Ascending aorta (tissue), 2 donors: ENCODE results near the gene SART1. TPM values are rescaled to one million over a fixed set of nuclear protein-coding genes. Genes with fewer than 3 reads are reported as not detected.

Experiments used
- DNase-seq, 2 donors: peaks; one replicate each; pipeline ENCODE4 v3.0.0-alpha.2; 2019; ENCODE audit warnings: low spot score in 2 of 2
- H3K27ac ChIP-seq, 2 donors: fragments of 200-600 bp; sonication (generic); one replicate each; pipeline ENCODE4 v1.5.1; 2016 to 2017; ENCODE audit warnings: mild to moderate bottlenecking in 1 of 2
- H3K27me3 ChIP-seq: fragments of 200-600 bp; sonication (generic); one replicate; pipeline ENCODE4 v1.5.1; 2017
- H3K36me3 ChIP-seq, 2 donors: fragments of 200-600 bp; sonication (generic); one replicate each; pipeline ENCODE4 v1.5.1; 2016
- H3K4me1 ChIP-seq, 2 donors: fragments of 200-600 bp; sonication (generic); one replicate each; pipeline ENCODE4 v1.5.1; 2016 to 2017; ENCODE audit warnings: mild to moderate bottlenecking in 1 of 2
- H3K4me3 ChIP-seq, 2 donors: fragments of 200-600 bp; sonication (generic); one replicate each; pipeline ENCODE4 v1.5.1; 2016 to 2017; ENCODE audit warnings: mild to moderate bottlenecking in 1 of 2
- H3K9me3 ChIP-seq, 2 donors: fragments of 200-600 bp; sonication (generic); one replicate each; pipeline ENCODE4 v1.5.1; 2016
- intact Hi-C: fragments of 100-400 bp; cut with DNase I; formaldehyde crosslinking; loops from one replicate; pipeline ENCODE4 v1.15.1; 2023
- total RNA-seq: library from RNA; depleted of rRNA; stranded (reverse); fragments of >200 nt; gene quantifications from one replicate; pipeline ENCODE4 v1.1.0, GENCODE V29; 2016
- TF ChIP-seq, protein P1 (sequence below), 3 experiments: fragments of 200-600 bp in 2 of 3; fragments of 450-650 bp in 1 of 3; sonication (generic) in 2 of 3; IDR thresholded peaks; one replicate each; pipeline ENCODE4 v1.5.1; 2016 to 2019; ENCODE audit warnings: antibody characterized with exemption in 3 of 3, mild to moderate bottlenecking in 1 of 3, moderate library complexity in 1 of 3

The SART1 gene
- total RNA-seq, 1 donor from 2014 or later, result 28.4 TPM

DNA sequence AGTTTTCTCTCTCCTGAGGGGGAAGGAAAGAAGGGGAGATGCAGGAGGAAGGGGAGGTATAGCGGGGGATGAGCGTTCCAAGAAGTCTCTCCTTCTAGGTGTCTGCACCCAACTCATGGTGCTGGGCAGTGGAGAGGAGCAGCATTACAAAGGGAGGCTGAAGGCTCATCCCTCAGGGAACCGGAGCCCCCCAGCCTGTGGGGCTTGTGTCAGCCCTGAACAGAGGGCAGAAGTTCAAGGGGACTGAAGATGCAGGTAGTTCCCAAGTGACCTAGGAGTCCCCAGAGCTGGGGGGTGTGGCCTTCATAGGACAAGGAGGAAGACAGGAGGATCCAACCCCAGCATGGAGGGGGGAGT lies 44.5 kb upstream of the SART1 start:
- intact Hi-C loops, result loop anchor here (5.0 kb wide), 1 partner anchor 255 kb away; the partner anchor contains the start of gene RELA
- TF ChIP-seq, protein P1, sequence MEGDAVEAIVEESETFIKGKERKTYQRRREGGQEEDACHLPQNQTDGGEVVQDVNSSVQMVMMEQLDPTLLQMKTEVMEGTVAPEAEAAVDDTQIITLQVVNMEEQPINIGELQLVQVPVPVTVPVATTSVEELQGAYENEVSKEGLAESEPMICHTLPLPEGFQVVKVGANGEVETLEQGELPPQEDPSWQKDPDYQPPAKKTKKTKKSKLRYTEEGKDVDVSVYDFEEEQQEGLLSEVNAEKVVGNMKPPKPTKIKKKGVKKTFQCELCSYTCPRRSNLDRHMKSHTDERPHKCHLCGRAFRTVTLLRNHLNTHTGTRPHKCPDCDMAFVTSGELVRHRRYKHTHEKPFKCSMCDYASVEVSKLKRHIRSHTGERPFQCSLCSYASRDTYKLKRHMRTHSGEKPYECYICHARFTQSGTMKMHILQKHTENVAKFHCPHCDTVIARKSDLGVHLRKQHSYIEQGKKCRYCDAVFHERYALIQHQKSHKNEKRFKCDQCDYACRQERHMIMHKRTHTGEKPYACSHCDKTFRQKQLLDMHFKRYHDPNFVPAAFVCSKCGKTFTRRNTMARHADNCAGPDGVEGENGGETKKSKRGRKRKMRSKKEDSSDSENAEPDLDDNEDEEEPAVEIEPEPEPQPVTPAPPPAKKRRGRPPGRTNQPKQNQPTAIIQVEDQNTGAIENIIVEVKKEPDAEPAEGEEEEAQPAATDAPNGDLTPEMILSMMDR (IDR thresholded peaks at IDR 0.05), result no peak
- Histone ChIP-seq H3K4me3 (peak overlapping the region; percentile 79 to 98), H3K27me3 (no peaks in the 10 kb centered on the region), H3K27ac (peak overlapping the region; percentile 96 to 98), H3K4me1 (peaks cover 45 to 56% of the 10 kb centered on the region in 2 donors), H3K9me3 (no peaks in the 10 kb centered on the region), H3K36me3 (peaks cover 2 to 8% of the 10 kb centered on the region in 2 donors)
- no peak for DNase-seq

DNA sequence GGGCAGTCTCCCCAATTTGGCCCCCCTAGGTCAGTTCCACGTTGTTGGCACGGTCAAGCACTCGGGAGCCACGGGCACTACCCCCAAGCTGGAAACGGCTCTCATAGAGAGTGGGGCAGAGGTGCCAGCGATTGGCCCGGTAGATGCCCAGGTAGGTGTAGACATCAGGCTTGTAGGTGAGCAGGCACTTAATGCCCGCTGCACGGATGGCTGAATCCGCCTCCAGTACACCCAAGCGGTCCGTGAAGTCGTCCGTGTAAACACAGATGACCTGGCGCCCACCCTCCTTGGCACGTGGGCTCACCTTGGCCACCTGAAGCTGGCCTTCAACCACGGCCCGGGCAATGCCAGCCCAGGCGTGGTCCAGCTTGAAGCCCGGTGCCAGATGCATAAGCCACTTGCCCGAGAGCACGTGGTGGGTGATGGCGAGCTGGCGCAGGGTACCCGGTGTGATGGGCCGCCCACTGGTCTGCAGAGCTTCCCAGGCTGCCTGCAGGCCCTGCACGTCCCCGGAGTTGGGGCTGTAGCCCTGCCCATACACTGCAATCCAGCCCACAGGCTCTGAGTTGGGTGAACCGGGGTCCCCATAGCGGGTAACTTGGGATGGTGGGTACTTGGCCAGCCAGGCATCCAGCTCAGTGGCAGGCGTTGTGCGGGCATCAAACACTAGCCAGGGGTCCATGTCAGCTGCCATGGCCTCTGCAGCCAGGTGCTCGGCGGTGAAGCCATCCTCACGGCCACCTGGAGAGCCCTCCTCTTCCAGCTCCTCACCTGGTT lies 43.9 kb upstream of the SART1 start:
- DNase-seq, result no peak
- H3K9me3 ChIP-seq, result no peaks in the 10 kb centered on the region
- H3K27me3 ChIP-seq, result no peaks in the 10 kb centered on the region
- H3K27ac ChIP-seq, result peak overlapping the region; percentile 96 to 98
- H3K4me1 ChIP-seq, result peaks cover 43 to 50% of the 10 kb centered on the region in 2 donors
- peak overlapping the region; percentile 79 to 98 for H3K4me3 ChIP-seq
- intact Hi-C loops, result loop anchor here (2.0 to 5.0 kb wide), 3 partner anchors 255 to 891 kb away; partner anchors contain the start of genes RAB1B, RELA and SNX15
- TF ChIP-seq, protein P1 (IDR thresholded peaks at IDR 0.05), result no peak
- H3K36me3 ChIP-seq, result peaks cover 7 to 14% of the 10 kb centered on the region in 2 donors

DNA sequence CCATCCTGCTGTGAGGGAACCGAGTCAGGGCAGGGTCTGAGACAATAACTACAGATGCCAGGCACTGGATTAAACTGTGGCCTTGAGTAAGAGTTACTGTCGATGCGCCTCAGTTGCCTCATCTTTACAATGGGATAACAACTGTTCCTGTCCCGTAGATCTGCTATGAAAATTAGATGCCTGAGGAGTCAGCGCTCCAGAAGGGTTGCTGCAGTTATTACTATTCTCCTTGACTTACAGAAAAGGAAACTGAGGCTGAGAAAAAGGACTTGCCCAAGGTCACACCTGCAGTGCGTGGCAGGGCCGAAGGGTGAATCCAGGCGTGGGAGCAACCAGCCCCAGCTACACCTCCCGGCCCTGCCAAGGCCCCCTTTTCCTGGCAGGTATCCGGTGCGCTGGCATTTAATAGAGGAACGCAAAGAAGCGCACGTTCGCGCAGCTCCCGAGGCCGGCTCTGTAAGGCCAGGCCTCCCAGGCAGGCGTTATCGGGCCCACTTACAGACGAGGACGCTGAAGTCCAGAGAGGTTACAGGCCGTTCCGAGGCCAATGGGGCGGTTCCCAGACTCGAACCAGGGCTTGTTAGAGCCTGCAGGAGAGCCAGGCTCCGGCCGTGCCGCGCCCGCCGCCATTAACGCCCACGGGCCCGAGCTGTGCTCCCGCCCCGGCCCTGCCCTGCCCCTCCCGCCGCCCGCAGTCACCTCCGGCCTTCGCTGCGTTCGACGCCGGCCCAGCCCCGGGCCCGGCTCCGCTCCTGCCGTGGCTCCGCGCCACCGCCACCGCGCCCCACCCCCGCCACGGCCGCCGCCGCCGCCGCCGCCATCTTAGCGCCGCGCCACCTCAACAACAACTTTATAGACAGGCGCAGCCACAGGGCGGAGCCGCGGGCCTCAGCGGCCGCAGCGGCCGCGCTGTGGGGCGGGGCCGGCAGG lies 43.1 kb upstream of the SART1 start, which contains the start of gene C11orf68:
Gene C11orf68, minus strand, starts transcription at position 852 of the 930 bp plus-strand sequence. Its CDS starts 31 bp downstream, at position 821.
- Histone ChIP-seq H3K4me3 (peak within 1 kb of the TSS; percentile 79 to 98), H3K27ac (peak within 1 kb of the TSS; percentile 96 to 98), H3K27me3 (no peaks in the 10 kb centered on the region), H3K36me3 (peaks cover 12 to 20% of the 10 kb centered on the region in 2 donors), H3K4me1 (peaks cover 43 to 45% of the 10 kb centered on the region in 2 donors), H3K9me3 (no peaks in the 10 kb centered on the region)
- DNase-seq, result peak in 1 of 2 donors; percentile 76
- intact Hi-C loops, result loop anchor here (1.0 to 5.0 kb wide), 9 partner anchors 18 to 892 kb away; partner anchors contain the start of genes CFL1, FIBP, FOSL1 and KAT5
- TF ChIP-seq, protein P1 (IDR thresholded peaks at IDR 0.05), result no peak

DNA sequence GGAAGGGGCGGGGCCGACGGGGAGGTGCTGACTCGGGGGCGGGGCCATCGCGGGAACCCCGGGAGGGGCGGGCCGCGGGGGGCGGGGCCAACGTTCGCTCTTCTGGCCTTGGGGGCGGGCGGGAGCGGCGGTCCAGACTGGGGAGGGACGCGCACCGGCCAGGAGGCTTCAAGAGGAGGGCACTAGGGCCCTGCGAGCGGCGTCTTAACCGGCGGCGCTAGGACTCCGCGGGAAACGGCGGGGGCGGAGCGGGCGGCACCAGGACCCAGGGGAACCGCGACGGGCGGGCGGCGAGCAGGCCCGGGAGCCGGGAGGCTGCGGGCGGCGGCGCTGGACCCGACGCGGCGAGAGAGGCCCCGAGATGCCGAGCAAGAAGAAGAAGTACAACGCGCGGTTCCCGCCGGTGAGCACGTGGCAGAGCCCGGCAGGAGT lies 42.4 kb upstream of the SART1 start, which contains the start of gene DRAP1:
Gene DRAP1, plus strand, starts transcription at position 286 of the 432 bp plus-strand sequence. Its CDS starts 76 bp downstream, at position 362.
- Histone ChIP-seq H3K9me3 (no peaks in the 10 kb centered on the region), H3K27me3 (no peaks in the 10 kb centered on the region), H3K27ac (peak within 1 kb of the TSS; percentile 96 to 98), H3K4me1 (peaks cover 43 to 45% of the 10 kb centered on the region in 2 donors), H3K36me3 (peaks cover 12 to 20% of the 10 kb centered on the region in 2 donors), H3K4me3 (peak within 1 kb of the TSS; percentile 79 to 98)
- TF ChIP-seq, protein P1 (IDR thresholded peaks at IDR 0.05), result peak in 1 of 3 experiments; percentile 2
- peak; percentile 93 to 99 for DNase-seq
- intact Hi-C loops, result loop anchor here (1.0 to 5.0 kb wide), 9 partner anchors 19 to 892 kb away; partner anchors contain the start of genes CFL1, FIBP, FOSL1 and KAT5
